Esophagus muscularis mucosa (tissue), 3 donors: ENCODE measurements around the gene PITX1.

Experiments
- CTCF ChIP-seq, 3 experiments: fragments of 200-600 bp in 2 of 3; fragments of 450-650 bp in 1 of 3; sonication (generic) in 2 of 3; IDR thresholded peaks; one replicate each; pipeline ENCODE4 v1.5.1; 2017 to 2019; ENCODE audit warnings: antibody characterized with exemption in 3 of 3, mild to moderate bottlenecking in 2 of 3, moderate library complexity in 1 of 3
- POLR2AphosphoS5 ChIP-seq, 2 donors: sonication (generic); formaldehyde crosslinking; IDR thresholded peaks; one replicate each; pipeline ENCODE4 v1.6.1; 2017; ENCODE audit warnings: antibody characterized with exemption in 2 of 2

- TF ChIP-seq CTCF (IDR thresholded peaks at IDR 0.05), result no peak
- no peak for TF ChIP-seq POLR2AphosphoS5 (IDR thresholded peaks at IDR 0.05)
Measured at GRCh38 chr5:135051399-135051798, 17.4 kb upstream of the PITX1 start.
